HG03565 (cell line): ENCODE measurements around the gene XKR8.

Source experiments
- ATAC-seq: cut with Tn5 transposase; IDR thresholded peaks from one replicate; pipeline ENCODE4 v1.9.1; 2021; ENCODE audit warnings: mild to moderate bottlenecking, moderate library complexity; ENCODE audit not compliant: unreplicated experiment

XKR8 gene

GRCh38 chr1:27959792-27960603 lies at the start of gene XKR8:
Gene XKR8 (plus strand): TSS chr1:27959973. CDS start chr1:27960070, 97 bp downstream.
- peak; percentile 56 for ATAC-seq

- no peak for ATAC-seq
These were observed 47.3 kb upstream of the XKR8 start for GRCh38 chr1:27912429-27912828.

- no peak for ATAC-seq
These were observed 44.6 kb upstream of the XKR8 start for GRCh38 chr1:27915082-27915575.

GRCh38 chr1:27922272-27922671 lies 37.5 kb upstream of the XKR8 start:
- ATAC-seq = no peak

- ATAC-seq = no peak
These were observed 31.4 kb upstream of the XKR8 start for GRCh38 chr1:27928216-27928954.

GRCh38 chr1:27931184-27931583 lies 28.6 kb upstream of the XKR8 start:
- ATAC-seq = no peak

GRCh38 chr1:27931759-27932158 lies 28.0 kb upstream of the XKR8 start:
- ATAC-seq = no peak

- ATAC-seq = no peak
These were observed 24.8 kb upstream of the XKR8 start, which contains the start of gene SMPDL3B for GRCh38 chr1:27934818-27935549. Gene SMPDL3B (plus strand): TSS chr1:27935000. CDS start chr1:27935184, 184 bp downstream.

- no peak for ATAC-seq
These were observed 24.1 kb upstream of the XKR8 start for GRCh38 chr1:27935721-27936120.

- ATAC-seq = no peak
These were observed 23.4 kb upstream of the XKR8 start for GRCh38 chr1:27936370-27936769.

GRCh38 chr1:27937524-27937836 lies 22.3 kb upstream of the XKR8 start:
- no peak for ATAC-seq

GRCh38 chr1:27938488-27938887 lies 21.3 kb upstream of the XKR8 start:
- ATAC-seq = no peak

- no peak for ATAC-seq
These were observed 19.5 kb upstream of the XKR8 start for GRCh38 chr1:27940297-27940696.

GRCh38 chr1:27940870-27941560 lies 18.8 kb upstream of the XKR8 start:
- no peak for ATAC-seq

GRCh38 chr1:27941671-27942540 lies 17.9 kb upstream of the XKR8 start:
- no peak for ATAC-seq

- no peak for ATAC-seq
These were observed 14.8 kb upstream of the XKR8 start for GRCh38 chr1:27945020-27945419.

- ATAC-seq = no peak
These were observed 10.7 kb upstream of the XKR8 start for GRCh38 chr1:27949027-27949426.

- no peak for ATAC-seq
These were observed 8.4 kb upstream of the XKR8 start for GRCh38 chr1:27951396-27951795.

GRCh38 chr1:27952147-27952546 lies 7.6 kb upstream of the XKR8 start:
- no peak for ATAC-seq

- no peak for ATAC-seq
These were observed 5.6 kb upstream of the XKR8 start for GRCh38 chr1:27954186-27954585.
